Diencephalon (tissue), 1 donor: ENCODE results near the gene STAG2. TPM values are rescaled to one million over a fixed set of nuclear protein-coding genes. Genes with fewer than 3 reads are reported as not detected.

ENCODE experiments used
- total RNA-seq: library from RNA; depleted of rRNA; stranded (reverse); fragments of >200 nt; gene quantifications from one replicate; pipeline ENCODE4 v1.2.3, GENCODE V29; 2014

STAG2 gene
- total RNA-seq, result 114 TPM

DNA sequence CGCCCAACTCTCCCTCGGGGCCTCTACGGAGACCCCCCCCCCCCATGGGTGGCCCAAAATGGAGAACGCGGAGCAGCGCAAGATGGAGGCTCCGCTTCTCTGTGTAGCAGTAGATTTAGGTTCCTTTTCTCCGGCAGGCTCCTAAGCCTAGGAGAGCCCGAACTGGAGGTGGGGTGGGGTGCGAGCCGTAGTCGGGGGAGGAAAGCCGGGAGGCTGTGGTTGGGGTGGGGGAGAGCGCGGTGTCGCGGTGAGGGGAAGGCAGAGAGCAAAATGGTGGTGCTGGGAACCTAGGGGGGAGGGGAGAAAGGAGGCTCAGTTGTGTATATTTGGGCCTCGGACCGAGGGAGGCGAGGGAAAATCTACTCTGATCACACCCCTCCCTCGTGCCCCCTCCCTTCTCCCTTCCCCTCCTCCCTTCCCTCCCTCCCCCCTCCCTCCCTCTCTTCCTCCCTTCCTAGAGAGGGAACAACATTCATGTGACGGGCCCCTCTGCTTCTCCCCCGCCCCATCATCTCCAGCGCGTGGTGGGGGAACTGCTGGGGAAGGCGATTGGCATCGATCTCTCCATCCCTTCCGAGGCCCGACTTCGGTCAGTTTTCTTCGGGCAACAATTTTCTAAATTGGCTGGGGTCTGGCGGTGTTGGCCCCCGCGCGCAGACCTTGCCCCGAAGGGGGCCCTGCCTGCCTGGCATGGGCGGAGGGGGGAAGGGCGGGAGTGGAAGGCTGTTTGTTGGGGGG lies at the start of gene STAG2:
TSS of gene STAG2 (plus strand) at position 439 of the 738 bp plus-strand sequence. CDS start 60,922 bp downstream, outside the sequence.

Other genes with a start within 250 kb of the STAG2 start
- gene THOC2, start 228.7 kb upstream of the STAG2 start, total RNA-seq, result 75.2 TPM
- gene XIAP, start 101.7 kb upstream of the STAG2 start, total RNA-seq, result 102 TPM